HG03066 (cell line): Measurements from ENCODE around the gene ROR2.

ENCODE experiments used
- ATAC-seq: cut with Tn5 transposase; IDR thresholded peaks from one replicate; pipeline ENCODE4 v1.9.1; 2021; ENCODE audit warnings: low read depth; ENCODE audit not compliant: unreplicated experiment

Gene ROR2

GRCh38 chr9:91761362-91761761 is 188.7 kb downstream of the ROR2 start:
- no peak for ATAC-seq

DNA sequence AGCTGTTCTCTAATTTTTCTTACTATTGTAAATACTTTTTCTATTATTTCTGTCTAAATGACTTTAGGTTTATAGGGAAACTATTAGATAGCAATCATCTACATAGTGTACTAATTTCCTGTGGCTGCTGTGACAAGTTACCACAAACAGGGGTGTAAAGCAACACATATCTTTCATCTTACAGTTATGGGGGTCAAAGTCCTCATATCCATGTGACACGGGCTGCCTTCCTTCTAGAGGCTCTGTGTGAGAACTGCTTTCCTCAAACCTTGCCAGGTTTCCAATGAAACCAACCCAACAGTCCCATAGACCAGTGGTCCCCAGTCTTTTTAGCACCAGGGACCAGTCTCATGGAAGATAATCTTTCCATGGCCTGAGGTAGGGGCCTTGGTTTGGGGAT is 189.1 kb downstream of the ROR2 start:
- no peak for ATAC-seq

DNA sequence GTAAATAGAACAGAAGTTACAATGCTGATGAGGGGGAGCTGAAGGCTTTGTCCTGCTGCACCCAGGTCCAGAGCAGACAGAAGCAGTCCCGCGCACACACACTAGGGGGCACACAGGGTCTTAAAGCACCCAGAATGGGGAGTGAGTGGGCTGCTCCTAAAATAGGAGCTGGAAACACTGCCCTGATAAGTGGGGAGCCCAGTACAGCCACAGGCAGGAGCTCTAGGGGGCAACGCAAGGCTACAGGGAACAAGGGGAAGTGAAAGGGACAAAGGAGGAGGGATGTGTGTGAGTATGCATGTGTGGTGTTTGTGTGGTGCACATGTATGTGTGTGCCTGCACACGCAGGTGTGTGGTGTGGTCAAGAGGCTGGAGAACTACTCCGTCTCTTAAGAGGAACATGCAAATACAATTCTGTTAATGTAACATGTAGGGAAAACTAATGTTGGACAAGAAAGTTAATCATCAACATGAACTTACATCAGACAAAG is 191.5 kb downstream of the ROR2 start:
- peak; percentile 63 for ATAC-seq

GRCh38 chr9:91757782-91758181 is 192.2 kb downstream of the ROR2 start:
- ATAC-seq: no peak

DNA sequence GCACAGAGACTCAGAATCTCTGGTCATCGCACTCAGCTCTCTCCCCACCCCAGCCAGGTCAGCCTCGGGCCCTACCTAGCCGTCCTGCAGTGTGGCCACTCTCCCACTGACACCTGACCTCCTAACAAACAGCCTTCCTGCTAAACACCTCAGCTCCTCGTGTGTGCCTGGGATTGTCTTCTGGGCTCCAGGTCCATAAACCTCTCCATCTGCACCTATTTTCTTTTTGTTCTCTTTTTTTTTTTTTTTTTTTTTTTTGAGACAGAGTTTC is 193.6 kb downstream of the ROR2 start:
- ATAC-seq: no peak

DNA sequence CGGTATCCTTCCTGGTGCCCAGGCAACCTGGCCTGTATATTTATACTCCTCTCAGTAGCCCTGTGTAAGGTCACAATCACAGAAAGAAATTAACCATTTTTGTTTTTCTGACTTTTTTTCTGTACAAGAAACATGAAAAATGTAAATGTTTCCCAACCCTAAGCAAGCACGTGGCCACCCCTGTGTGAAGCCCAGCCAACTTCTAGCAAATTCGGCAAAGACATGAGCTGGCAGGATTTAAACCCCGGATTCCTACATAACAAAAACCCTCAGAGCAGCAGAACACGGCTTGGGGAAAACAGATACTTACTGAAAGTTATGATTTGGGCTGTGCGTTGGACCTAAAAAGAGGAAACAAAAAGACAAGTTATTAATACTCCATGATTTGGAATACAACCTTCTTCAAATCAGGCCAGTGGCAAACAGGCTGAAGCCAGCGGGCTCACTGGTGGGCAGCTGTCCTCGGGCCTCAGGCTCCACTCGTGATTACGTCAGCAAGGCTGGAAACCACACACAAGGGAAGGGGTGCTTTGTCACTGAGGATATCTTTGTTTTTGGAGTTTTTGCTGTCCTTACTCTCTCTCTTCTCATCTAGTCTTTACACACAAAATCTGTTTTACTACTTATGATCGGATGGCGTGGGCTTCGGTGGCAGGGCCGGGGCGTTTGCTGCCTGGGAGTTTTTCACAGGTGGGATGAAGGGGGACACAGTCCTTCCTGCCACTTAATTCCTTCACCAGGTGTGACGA is 194.1 kb downstream of the ROR2 start:
- ATAC-seq: no peak

GRCh38 chr9:91753711-91754110 is 196.3 kb downstream of the ROR2 start:
- no peak for ATAC-seq

DNA sequence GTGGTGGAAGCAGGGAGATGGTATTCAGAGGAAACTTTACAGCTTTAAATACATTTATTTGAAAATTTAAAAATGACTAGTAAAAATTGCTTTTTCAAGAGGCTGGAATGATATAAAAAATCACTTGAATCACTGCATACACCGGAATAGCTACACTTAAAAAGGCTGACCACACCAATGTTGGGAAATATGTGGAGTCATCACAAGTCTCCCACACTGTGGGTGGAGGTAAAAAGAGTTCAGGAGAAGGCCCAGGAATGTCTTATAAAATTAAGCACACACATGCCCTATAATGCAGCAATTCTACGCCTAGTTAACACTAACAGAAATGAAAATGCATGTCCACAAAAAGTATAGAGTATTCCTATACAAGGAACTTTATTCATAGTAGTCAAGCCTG is 198.1 kb downstream of the ROR2 start:
- ATAC-seq: no peak

- ATAC-seq: no peak
These were observed 199.7 kb downstream of the ROR2 start for GRCh38 chr9:91750343-91750742.

DNA sequence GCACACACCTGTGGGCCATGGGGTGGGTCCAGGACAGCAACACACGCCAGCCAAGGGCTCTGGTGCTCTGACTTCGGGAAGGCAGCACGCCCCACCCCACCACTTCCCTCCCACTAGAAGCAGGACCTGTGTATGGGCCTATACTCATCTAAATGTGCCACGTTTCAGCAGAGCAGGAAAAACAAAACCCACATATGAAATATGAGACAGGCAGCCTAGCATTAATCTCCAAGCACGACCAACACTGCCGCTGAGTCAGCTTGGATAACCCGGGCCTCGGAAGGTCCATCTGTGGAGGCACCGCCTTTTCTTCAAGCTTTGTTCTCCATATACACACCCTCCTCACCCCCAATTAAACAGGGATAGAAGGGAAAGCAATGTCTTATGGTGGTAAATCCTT is 203.1 kb downstream of the ROR2 start:
- no peak for ATAC-seq

GRCh38 chr9:91746357-91746756 is 203.7 kb downstream of the ROR2 start:
- no peak for ATAC-seq

GRCh38 chr9:91744114-91744513 is 205.9 kb downstream of the ROR2 start:
- no peak for ATAC-seq

GRCh38 chr9:91741522-91741921 is 208.5 kb downstream of the ROR2 start:
- ATAC-seq: no peak

- no peak for ATAC-seq
These were observed 209.3 kb downstream of the ROR2 start for GRCh38 chr9:91740701-91741100.

- no peak for ATAC-seq
These were observed 213.0 kb downstream of the ROR2 start for GRCh38 chr9:91736898-91737601.

DNA sequence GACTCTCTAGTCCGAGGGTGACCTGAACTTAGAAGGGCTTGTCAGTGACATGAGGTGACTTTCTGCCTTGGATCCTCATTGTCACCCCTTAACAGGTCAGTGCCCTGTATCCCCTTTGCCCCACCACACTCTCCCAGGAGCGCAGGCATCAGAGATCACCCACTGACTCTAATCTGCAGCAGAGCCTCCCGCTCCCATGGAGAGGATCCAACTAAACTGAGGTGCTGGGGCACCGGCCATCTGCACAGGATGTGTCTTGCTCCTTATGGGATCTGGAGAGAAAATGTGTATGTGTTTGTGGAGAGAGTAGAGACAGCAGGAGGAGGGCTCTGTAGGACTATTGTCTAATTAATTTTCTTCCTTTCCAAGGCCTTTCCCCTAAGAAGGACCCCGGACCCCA is 213.7 kb downstream of the ROR2 start:
- no peak for ATAC-seq

GRCh38 chr9:91735049-91735448 is 215.0 kb downstream of the ROR2 start:
- ATAC-seq: no peak

DNA sequence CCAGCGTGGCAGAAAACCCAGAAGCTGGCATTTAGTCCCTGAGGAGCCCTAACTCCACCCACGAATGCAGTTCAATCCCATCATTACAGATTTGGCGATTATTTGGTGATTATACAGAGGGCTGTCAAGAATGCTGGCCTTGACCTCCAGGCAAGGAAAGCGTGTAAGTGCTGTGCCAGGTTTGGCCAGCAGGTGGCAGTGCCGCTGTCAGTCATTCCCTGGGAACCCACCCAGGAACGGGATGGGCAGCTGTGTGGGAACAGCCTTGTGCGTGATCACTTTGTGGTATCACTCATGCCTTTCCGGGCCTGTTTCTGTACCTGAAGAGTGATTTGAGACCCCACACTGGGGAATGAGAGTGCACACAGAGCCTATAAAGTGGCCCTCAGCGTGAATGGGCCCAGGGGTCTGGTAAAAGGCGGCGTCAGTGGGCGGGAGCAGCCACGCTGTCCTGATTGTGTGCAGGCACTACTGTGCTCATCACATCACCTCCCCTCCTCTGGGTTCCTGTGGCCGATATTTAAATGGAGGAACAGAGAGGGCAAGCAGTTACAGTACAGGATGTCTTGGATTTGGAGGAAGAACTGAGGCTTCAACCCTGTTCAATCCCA is 215.6 kb downstream of the ROR2 start:
- no peak for ATAC-seq

DNA sequence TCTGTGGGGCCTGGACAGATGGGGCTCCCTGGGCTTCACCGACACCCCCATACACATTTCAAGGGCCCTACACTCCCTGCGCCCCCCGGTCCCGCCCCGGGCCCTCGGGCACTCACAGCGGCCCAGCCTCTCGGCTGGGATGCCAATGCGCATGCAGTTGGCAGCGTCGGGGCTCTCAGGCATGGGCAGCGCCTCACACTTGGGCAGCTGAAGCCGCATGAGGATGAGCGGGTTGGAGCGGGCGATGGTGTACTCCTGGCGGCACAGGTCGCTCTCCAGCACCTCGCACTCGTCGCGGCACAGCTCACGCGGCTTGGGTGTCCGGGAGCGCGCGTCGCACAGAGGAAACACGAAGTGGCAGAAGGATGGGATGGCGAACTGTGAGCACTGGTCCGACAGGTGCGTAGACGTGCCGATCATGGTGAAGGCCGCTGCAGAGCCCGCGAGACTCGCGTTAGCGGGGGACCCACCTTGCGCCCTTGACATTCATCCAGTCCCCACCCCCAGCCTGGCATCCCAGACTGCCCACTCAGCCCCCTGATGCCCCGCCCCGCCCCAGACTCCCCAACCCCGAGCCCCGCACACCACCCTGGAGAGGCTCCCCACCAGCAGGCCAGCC is 216.9 kb downstream of the ROR2 start:
- ATAC-seq: no peak

DNA sequence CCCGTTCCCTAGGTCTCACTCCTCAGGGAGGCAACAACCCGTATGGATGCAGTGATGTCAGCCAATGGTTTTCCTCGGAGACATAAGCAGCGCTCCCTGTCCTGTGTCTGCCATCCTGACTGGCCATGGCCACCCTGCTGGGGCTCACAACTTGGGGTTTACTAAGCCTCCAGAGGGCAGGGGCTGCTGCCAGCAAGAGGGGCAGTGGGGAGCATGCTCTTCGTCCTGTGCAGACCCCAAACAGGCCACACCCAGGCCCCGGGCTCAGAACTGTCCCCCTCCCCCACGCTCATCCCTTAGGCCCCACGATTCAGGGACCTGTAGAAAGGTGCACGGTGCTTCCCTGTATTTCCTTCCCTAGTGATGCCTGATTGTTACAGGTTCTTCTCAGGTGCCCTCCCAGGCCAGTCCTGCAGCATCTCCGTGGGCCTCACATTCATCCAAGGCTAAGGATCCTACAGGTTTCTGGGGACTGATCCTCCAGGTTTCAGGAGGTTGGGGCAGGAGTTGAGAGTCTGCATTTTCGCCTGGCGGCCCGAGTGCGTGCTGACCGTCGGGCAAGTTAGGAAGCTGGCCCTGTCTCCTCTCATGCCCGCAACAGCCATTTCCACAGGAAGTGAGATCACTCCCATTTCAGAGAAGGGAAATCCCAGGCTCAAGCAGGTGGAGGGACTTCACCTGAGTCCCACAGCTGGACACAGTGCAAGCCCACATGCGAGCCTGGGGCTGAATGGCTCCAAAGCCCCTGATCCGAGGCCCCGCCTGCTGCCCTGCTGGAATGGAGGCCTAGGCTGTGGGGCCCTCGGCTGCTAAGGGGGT is 217.6 kb downstream of the ROR2 start:
- ATAC-seq: no peak

DNA sequence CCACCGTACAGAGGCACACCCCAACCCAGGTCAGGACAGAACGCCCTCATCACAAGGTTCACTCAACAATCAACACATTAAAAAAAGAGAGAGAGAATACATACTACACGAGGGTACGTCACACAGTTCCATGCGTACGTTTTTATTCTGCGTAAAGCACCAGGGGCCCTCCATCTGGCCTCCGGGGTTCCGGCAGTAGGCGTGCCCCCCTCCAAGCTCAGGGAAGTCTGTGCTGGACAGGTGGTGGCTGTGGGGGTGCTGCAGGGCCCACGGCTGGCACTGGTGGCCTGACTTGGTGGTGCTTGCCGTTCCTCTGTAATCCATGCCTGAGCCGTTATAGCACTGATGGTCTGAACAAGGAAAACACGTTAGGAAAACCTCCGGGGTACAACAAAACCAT is 219.2 kb downstream of the ROR2 start:
- no peak for ATAC-seq
